Motor neuron (in vitro differentiated cells): ENCODE data around the gene POLR3B. TPM values are rescaled to one million over a fixed set of nuclear protein-coding genes. Genes with fewer than 3 reads are reported as not detected.

ENCODE experiments used
- ATAC-seq, 8 experiments: fragments of 200-7000 bp; cut with Tn5 transposase; replicated peaks in 6 of 8; 2 replicates each; pipeline ENCODE4 v1.8.0; 2021; ENCODE audit warnings: mild to moderate bottlenecking in 8 of 8, moderate library complexity in 8 of 8
- H3K27ac ChIP-seq, 2 donors: fragments of 250-450 bp; sonication (Bioruptor Pico); 2 replicates each; pipeline ENCODE4 v1.9.0; 2021; ENCODE audit warnings: antibody characterized with exemption in 2 of 2, mild to moderate bottlenecking in 2 of 2, moderate library complexity in 1 of 2
- H3K4me1 ChIP-seq, 2 donors: fragments of 250-450 bp; sonication (Bioruptor Pico); replicated peaks in 1 of 2; 2 replicates each; pipeline ENCODE4 v1.6.1; 2021; ENCODE audit warnings: antibody characterized with exemption in 2 of 2, mild to moderate bottlenecking in 2 of 2, moderate library complexity in 1 of 2
- H3K4me3 ChIP-seq, 5 donors: fragments of 250-450 bp; sonication (Bioruptor Pico); 2 replicates each; pipeline ENCODE4 v1.9.0; 2021; ENCODE audit warnings: antibody characterized with exemption in 5 of 5, mild to moderate bottlenecking in 5 of 5, moderate library complexity in 4 of 5
- WGBS, 10 experiments: fragments of 450-650 bp; shearing (Covaris generic); methylation state at CpG; one replicate each; pipeline ENCODE4 v1.0.0; 2022; 5-methylcytosine and 5-hydroxymethylcytosine counted together
- in situ Hi-C, 9 experiments: fragments of 400-800 bp; cut with MboI; loops; one replicate each; pipeline ENCODE4 v1.15.0; 2021; ENCODE audit warnings: low sequenced_read_pairs in 9 of 9, low pct_unique_long_range_greater_than_20kb in 2 of 9; ENCODE audit not compliant: unreplicated experiment in 9 of 9
- total RNA-seq, 8 experiments: library from RNA; unstranded; fragments of 300-600 nt; gene quantifications; 2 replicates each; pipeline versions ENCODE4 v1.2.3 to v1.2.4, GENCODE V29; 2022

POLR3B gene
- total RNA-seq, 8 experiments from 2014 or later: 6.8 to 19.4 (median 13.2) TPM

DNA sequence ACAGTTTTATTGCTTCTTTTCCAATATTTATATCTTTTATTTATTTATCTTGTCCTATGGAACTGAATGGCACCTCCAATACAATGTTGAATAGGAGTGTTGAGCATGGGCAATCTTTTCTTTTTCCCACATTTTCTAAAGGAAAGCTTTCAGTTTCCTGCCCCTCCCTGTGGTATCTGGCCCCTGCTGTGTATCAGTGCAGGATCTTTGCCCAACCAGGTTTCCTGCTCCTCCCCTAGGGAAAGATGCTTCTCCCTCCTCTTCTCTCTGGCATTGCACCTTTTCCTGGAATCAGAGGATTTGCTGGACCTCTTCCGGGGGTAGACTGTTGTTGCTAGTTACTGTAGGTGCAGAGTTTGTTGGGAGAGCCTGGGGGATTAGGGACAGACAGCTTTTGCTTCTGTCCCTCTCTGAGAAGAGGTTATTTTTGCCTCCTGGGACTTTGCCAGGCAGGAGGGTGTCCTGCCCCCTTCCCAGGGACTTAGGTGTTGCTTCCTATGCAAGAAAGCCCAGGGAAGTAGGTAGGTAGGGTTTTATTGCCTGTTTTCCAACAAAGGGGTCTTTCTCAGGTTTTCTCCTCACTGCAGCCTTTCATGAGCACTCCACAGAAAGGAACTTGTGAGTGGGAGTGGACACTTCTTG lies 67.6 kb downstream of the POLR3B start:
- H3K4me1 ChIP-seq: no peaks in the 10 kb centered on the region
- in situ Hi-C loops: no loop called here
- no peak overlapping the region for H3K4me3 ChIP-seq
- H3K27ac ChIP-seq: no peak overlapping the region
- no peak for ATAC-seq
- 86 to 100% (median 100%) methylated on average over 1 of the region's 1 CpG; no CpG with 5 or more reads in 7 of the 10 experiments for WGBS, 10 experiments

DNA sequence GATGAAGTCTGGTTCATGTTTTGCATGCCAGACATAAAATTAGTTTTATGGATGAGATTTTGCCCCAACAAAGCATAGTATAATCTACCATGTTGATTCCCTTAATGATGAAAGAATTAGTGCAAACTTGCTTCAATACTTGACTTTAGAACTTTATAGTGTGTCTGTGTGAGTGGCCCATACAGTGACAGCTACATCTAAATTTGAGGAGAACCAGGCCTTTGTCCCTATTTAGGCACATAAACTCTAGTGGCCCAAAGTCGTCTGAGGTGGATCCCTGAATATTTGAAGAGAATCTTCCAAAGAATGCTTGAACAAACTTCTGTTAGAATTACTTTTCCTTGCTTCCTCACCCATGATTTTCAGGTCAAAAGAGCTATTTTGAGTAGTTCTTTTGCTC lies 70.4 kb downstream of the POLR3B start:
- in situ Hi-C loops: no loop called here
- H3K27ac ChIP-seq: no peak overlapping the region

GRCh38 chr12:106428384-106428783 lies 70.8 kb downstream of the POLR3B start:
- H3K4me1 ChIP-seq: peaks cover 0 to 3% of the 10 kb centered on the region in 2 donors
- in situ Hi-C loops: no loop called here
- ATAC-seq: peak in 1 of 8 experiments; percentile 64
- no peak overlapping the region for H3K27ac ChIP-seq
- no peak overlapping the region for H3K4me3 ChIP-seq
- 72 to 100% (median 86%) methylated on average over 1 to 2 of the region's 2 CpGs; no CpG with 5 or more reads in 1 of the 10 experiments for WGBS, 10 experiments

More for the DNA sequence above, 70.4 kb downstream of the POLR3B start:
- Histone ChIP-seq H3K4me3 (no peak overlapping the region), H3K4me1 (peaks cover 0 to 1% of the 10 kb centered on the region in 2 donors)
- 50 to 100% (median 84%) methylated on average over 1 of the region's 1 CpG; no CpG with 5 or more reads in 6 of the 10 experiments for WGBS, 10 experiments
- no peak for ATAC-seq

- in situ Hi-C loops: no loop called here
- peaks cover 0 to 3% of the 10 kb centered on the region in 2 donors for H3K4me1 ChIP-seq
- WGBS, 10 experiments: 44 to 100% (median 84%) methylated on average over 1 to 7 of the region's 7 CpGs
- H3K27ac ChIP-seq: no peak overlapping the region
- peak in 1 of 8 experiments; percentile 28 for ATAC-seq
- no peak overlapping the region for H3K4me3 ChIP-seq
Measured at GRCh38 chr12:106429043-106429552, 71.5 kb downstream of the POLR3B start.

DNA sequence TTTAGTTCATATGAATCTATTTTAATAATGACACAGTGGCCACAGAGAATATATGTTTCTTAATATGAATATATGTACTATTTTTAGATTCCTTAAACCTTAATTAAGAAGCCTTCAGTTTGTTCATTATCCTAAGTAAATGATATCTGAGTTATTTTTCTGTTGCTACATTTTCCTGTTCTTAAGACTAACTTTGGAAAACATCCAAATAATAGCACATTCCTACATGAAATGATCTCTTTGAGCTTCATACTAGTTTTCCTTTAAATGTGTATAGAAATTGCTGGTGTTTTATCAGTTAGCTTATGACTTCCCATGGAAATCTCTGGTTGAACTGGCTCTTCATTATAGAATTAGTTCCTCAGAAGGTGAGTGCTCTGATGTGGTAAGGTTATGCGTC lies 72.1 kb downstream of the POLR3B start:
- in situ Hi-C loops: no loop called here
- WGBS, 10 experiments: 88 to 100% (median 100%) methylated on average over 1 of the region's 1 CpG; no CpG with 5 or more reads in 3 of the 10 experiments
- Histone ChIP-seq H3K4me1 (peaks cover 0 to 3% of the 10 kb centered on the region in 2 donors), H3K4me3 (no peak overlapping the region), H3K27ac (no peak overlapping the region)
- ATAC-seq: no peak

- Histone ChIP-seq H3K4me3 (no peak overlapping the region), H3K27ac (no peak overlapping the region), H3K4me1 (peaks cover 0 to 3% of the 10 kb centered on the region in 2 donors)
- no peak for ATAC-seq
- 63 to 100% (median 92%) methylated on average over 1 to 3 of the region's 3 CpGs; no CpG with 5 or more reads in 1 of the 10 experiments for WGBS, 10 experiments
- in situ Hi-C loops: no loop called here
Measured at GRCh38 chr12:106431839-106432411, 74.4 kb downstream of the POLR3B start.

- in situ Hi-C loops: no loop called here
- no peak for ATAC-seq
- WGBS, 10 experiments: 40 to 100% (median 100%) methylated on average over 1 to 2 of the region's 2 CpGs; no CpG with 5 or more reads in 1 of the 10 experiments
- Histone ChIP-seq H3K4me1 (peaks cover 0 to 3% of the 10 kb centered on the region in 2 donors), H3K27ac (no peak overlapping the region), H3K4me3 (no peak overlapping the region)
Measured at GRCh38 chr12:106433055-106433454, 75.5 kb downstream of the POLR3B start.

DNA sequence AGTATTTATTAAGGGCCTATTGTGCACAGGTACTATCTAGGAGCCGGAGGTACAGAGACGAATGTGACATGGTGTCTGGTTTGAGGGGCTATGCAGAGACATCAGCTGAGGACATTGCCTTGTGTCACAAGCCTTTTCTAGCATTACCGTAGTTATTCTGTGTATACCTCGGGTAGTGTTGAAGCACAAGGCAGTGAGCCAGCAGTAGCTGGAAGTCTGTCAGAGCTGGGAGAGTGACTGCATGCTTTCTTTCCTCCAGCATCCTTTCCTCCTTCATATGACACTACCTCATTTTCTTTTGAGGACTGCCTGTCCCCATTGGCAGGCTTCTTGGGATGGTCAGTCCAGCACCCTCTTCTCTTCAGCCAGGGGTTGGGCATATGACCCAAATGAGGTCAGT lies 77.0 kb downstream of the POLR3B start:
- 83 to 100% (median 94%) methylated on average over 2 to 4 of the region's 4 CpGs; no CpG with 5 or more reads in 2 of the 10 experiments for WGBS, 10 experiments
- in situ Hi-C loops: no loop called here
- Histone ChIP-seq H3K27ac (no peak overlapping the region), H3K4me1 (peaks cover 0 to 3% of the 10 kb centered on the region in 2 donors), H3K4me3 (no peak overlapping the region)
- no peak for ATAC-seq

DNA sequence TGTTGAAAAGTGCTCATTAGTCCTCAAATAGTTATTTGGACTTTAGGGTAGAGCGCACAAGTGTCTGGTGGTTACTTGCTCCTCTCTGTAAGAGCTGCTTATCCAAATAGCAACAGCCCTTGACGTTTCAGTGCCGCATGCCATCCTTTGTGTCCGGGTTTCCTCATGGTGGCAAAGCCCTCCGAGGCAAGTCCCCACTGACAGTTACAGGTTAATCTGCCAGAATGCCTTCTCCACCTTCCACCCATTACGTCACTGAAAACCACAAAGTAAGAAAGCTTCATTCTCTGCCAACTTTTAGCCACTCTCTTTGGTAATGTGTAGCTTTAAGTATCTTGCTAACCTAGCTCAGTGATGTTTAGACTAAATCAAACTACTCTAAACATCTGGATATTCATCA lies 78.6 kb downstream of the POLR3B start:
- peak in 3 of 8 experiments; percentile 42 to 97 (median 59) for ATAC-seq
- in situ Hi-C loops: no loop called here
- H3K4me3 ChIP-seq: no peak overlapping the region
- no peak overlapping the region for H3K27ac ChIP-seq
- H3K4me1 ChIP-seq: peaks cover 0 to 3% of the 10 kb centered on the region in 2 donors
- 60 to 100% (median 87%) methylated on average over 1 to 6 of the region's 6 CpGs for WGBS, 10 experiments

- no peak for ATAC-seq
- WGBS, 10 experiments: 67 to 100% (median 91%) methylated on average over 1 to 2 of the region's 2 CpGs; no CpG with 5 or more reads in 4 of the 10 experiments
- in situ Hi-C loops: no loop called here
- H3K4me3 ChIP-seq: no peak overlapping the region
- H3K27ac ChIP-seq: no peak overlapping the region
- H3K4me1 ChIP-seq: peaks cover 20 to 32% of the 10 kb centered on the region in 2 donors
Measured at GRCh38 chr12:106442575-106442974, 85.0 kb downstream of the POLR3B start.

DNA sequence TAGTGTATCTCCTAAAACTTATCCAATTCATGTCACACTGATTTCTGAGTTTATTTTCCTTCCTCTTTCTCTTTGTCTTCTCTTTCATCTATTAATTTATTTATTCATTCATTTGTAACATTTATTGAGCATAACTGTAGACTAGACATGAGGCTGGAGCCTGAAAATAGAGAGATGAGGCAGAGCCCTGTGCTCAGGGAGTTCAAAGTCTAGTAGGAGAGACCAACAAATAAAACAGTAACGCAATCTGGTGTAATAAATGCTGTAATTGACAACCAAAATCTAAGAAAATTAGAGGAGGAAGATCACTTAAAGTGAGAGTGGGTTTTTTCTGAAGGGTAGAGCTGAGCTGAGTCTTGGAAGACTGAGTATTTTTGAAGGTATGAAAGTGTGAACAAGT lies 87.5 kb downstream of the POLR3B start:
- in situ Hi-C loops: no loop called here
- H3K4me1 ChIP-seq: peaks cover 24 to 36% of the 10 kb centered on the region in 2 donors
- ATAC-seq: no peak
- WGBS, 10 experiments: 0% methylated on average over 1 of the region's 1 CpG; no CpG with 5 or more reads in 5 of the 10 experiments
- H3K27ac ChIP-seq: peak overlapping the region; percentile 47 to 66
- H3K4me3 ChIP-seq: no peak overlapping the region

DNA sequence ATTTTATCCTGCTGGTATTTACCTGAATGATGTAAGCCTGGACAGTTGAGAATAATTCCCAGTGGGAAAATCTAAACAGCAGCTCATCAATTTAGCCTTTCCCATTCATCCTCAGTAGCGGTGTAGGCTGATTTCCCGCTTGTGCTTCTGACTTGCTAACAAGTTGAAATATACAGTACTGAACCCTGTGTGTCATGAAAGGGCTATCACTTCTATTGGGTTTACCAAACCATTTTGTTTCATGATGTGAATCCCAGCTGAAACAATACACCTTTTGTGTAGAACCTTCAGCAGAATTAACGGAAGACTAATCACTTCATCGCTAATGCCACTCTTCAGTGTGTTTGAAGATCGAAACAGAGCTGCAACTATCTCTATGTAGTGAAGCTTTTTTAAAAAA lies 88.4 kb downstream of the POLR3B start:
- Histone ChIP-seq H3K4me3 (peak overlapping the region in 4 of 5 donors; percentile 0 to 14 (median 8)), H3K4me1 (peaks cover 24 to 36% of the 10 kb centered on the region in 2 donors), H3K27ac (peak overlapping the region; percentile 47 to 66)
- WGBS, 10 experiments: 0 to 100% (median 16%) methylated on average over 1 to 5 of the region's 5 CpGs; no CpG with 5 or more reads in 1 of the 10 experiments
- ATAC-seq: peak in 5 of 8 experiments; percentile 69 to 82 (median 73)
- in situ Hi-C loops: no loop called here

GRCh38 chr12:106446419-106447092 lies 89.0 kb downstream of the POLR3B start:
- Histone ChIP-seq H3K27ac (peak overlapping the region; percentile 75 to 78), H3K4me3 (peak overlapping the region in 2 of 5 donors; percentile 10 to 14), H3K4me1 (peaks cover 24 to 39% of the 10 kb centered on the region in 2 donors)
- in situ Hi-C loops: no loop called here
- 0 to 71% (median 5%) methylated on average over 2 to 7 of the region's 7 CpGs for WGBS, 10 experiments
- ATAC-seq: peak in 6 of 8 experiments; percentile 18 to 88 (median 82)
